ENCODE data around the gene SULT2B1.

The SULT2B1 gene

GRCh38 chr19:48630296-48631063 is 78.5 kb downstream of the SULT2B1 start:
- no peak; the same call in 1 of the 2 replicates for TF ChIP-seq CTCF (IDR thresholded peaks at IDR 0.05)

GRCh38 chr19:48631225-48631624 is 79.3 kb downstream of the SULT2B1 start:
- TF ChIP-seq CTCF (IDR thresholded peaks at IDR 0.05), result no peak

GRCh38 chr19:48632692-48633147 is 80.7 kb downstream of the SULT2B1 start:
- TF ChIP-seq CTCF (IDR thresholded peaks at IDR 0.05), result no peak

- no peak for TF ChIP-seq CTCF (IDR thresholded peaks at IDR 0.05)
Observed at GRCh38 chr19:48633148-48634035, 81.4 kb downstream of the SULT2B1 start.

GRCh38 chr19:48634036-48634342 is 82.0 kb downstream of the SULT2B1 start:
- no peak for TF ChIP-seq CTCF (IDR thresholded peaks at IDR 0.05)

GRCh38 chr19:48634424-48635262 is 82.7 kb downstream of the SULT2B1 start:
- TF ChIP-seq CTCF (IDR thresholded peaks at IDR 0.05), result no peak

- TF ChIP-seq CTCF (IDR thresholded peaks at IDR 0.05), result no peak
Observed at GRCh38 chr19:48635263-48635965, 83.4 kb downstream of the SULT2B1 start.
